GM12878 (cell line): Measurements from ENCODE around the gene TAF4. TPM values are rescaled to one million over a fixed set of nuclear protein-coding genes. Genes with fewer than 3 reads are reported as not detected.

Experiments used
- ATAC-seq: fragments of 200-7000 bp; cut with Tn5 transposase; 3 replicates; pipeline ENCODE4 v1.9.1; 2020; ENCODE audit warnings: mild to moderate bottlenecking, moderate library complexity
- BruUV-seq: library from RNA; stranded (reverse); fragments of 400-500 nt; replicated peaks from 2 replicates; lab custom pipeline; 2021; lab: Mats Ljungman, UMichigan
- CTCF ChIA-PET: fragments of 300-600 bp; sonication (Branson Sonifier 250); formaldehyde crosslinking; extraction: SDS; loops from one replicate; lab custom pipeline; 2021; ENCODE audit warnings: inconsistent platforms; lab: Yijun Ruan, JAX
- POLR2A ChIA-PET: fragments of 350-600 bp; formaldehyde crosslinking; extraction: SDS; loops from one replicate; lab custom pipeline; 2021; ENCODE audit warnings: inconsistent platforms; lab: Charles Lee
- RAD21 ChIA-PET: fragments of 300-600 bp; sonication (Branson Sonifier 250); formaldehyde crosslinking; loops from one replicate; lab custom pipeline; 2023; ENCODE audit warnings: antibody characterized with exemption; ENCODE audit not compliant: unreplicated experiment; lab: Charles Lee
- SMC1A ChIA-PET: fragments of 300-600 bp; sonication (Branson Sonifier 250); formaldehyde crosslinking; loops from one replicate; lab custom pipeline; 2023; ENCODE audit not compliant: unreplicated experiment, uncharacterized antibody; lab: Charles Lee
- DNase-seq: peaks from one replicate; pipeline ENCODE4 v3.0.0-alpha.2; 2011; ENCODE audit warnings: low read depth, low spot score
- FAIRE-seq: peaks from 3 replicates; lab custom pipeline; 2011; peaks lifted over from hg19 to GRCh38; lab: Jason Lieb, UNC
- H2AFZ ChIP-seq: 2 replicates; pipeline ENCODE4 v1.6.0; 2011; ENCODE audit warnings: low read depth, low read length, control low read depth; ENCODE audit not compliant: control insufficient read depth
- H3K27ac ChIP-seq: 2 replicates; pipeline ENCODE4 v1.5.1; 2011; ENCODE audit warnings: control low read depth; ENCODE audit not compliant: control insufficient read depth, insufficient read depth
- H3K27me3 ChIP-seq, 2 experiments: replicated peaks in 1 of 2; 2 replicates each; pipeline versions ENCODE4 v1.6.0 to v1.6.1; 2011; ENCODE audit warnings: low read length in 1 of 2; ENCODE audit not compliant: control insufficient read depth in 2 of 2, insufficient read depth in 2 of 2
- H3K36me3 ChIP-seq, 2 experiments: 2 replicates each; pipeline ENCODE4 v1.5.1; 2011; ENCODE audit warnings: low read length in 1 of 2; ENCODE audit not compliant: control insufficient read depth in 2 of 2, insufficient read depth in 2 of 2
- H3K4me1 ChIP-seq: 2 replicates; pipeline ENCODE4 v1.6.1; 2011; ENCODE audit warnings: mild to moderate bottlenecking, low read length, moderate library complexity, mixed read lengths; ENCODE audit not compliant: control insufficient read depth, insufficient read depth
- H3K4me2 ChIP-seq: 2 replicates; pipeline ENCODE4 v1.6.0; 2011; ENCODE audit warnings: control low read depth; ENCODE audit not compliant: control insufficient read depth, insufficient read depth
- H3K4me3 ChIP-seq: fragments of 200-600 bp; sonication (generic); 2 replicates; pipeline ENCODE4 v1.5.1; 2016
- H3K79me2 ChIP-seq: 2 replicates; pipeline ENCODE4 v1.6.0; 2011; ENCODE audit warnings: low read length; ENCODE audit not compliant: control insufficient read depth, insufficient read depth
- H3K9ac ChIP-seq: 2 replicates; pipeline ENCODE4 v1.8.0; 2011; ENCODE audit warnings: low read length, control low read depth, mixed read lengths; ENCODE audit not compliant: control insufficient read depth, insufficient read depth
- H3K9me3 ChIP-seq: replicated peaks from 3 replicates; pipeline ENCODE4 v1.5.1; 2011; ENCODE audit warnings: mild to moderate bottlenecking, low read length; ENCODE audit not compliant: control insufficient read depth, insufficient read depth
- H4K20me1 ChIP-seq: 2 replicates; pipeline ENCODE4 v1.6.0; 2011; ENCODE audit not compliant: control insufficient read depth, insufficient read depth
- ATF2 ChIP-seq: IDR thresholded peaks from 2 replicates; pipeline ENCODE4 v1.6.1; 2012; ENCODE audit warnings: low read length, inconsistent platforms
- BACH1 ChIP-seq: fragments of 450-650 bp; IDR thresholded peaks from 2 replicates; pipeline ENCODE4 v1.6.1; 2017; ENCODE audit warnings: mild to moderate bottlenecking, borderline replicate concordance
- BCL11A ChIP-seq: IDR thresholded peaks from 2 replicates; pipeline ENCODE4 v1.6.1; 2011; ENCODE audit warnings: low read depth, low read length
- BCL3 ChIP-seq: IDR thresholded peaks from 2 replicates; pipeline ENCODE4 v1.6.1; 2011; ENCODE audit warnings: borderline replicate concordance, low read depth, mild to moderate bottlenecking, moderate library complexity, low read length; ENCODE audit not compliant: insufficient read depth, poor library complexity, severe bottlenecking
- BRCA1 ChIP-seq: IDR thresholded peaks from 2 replicates; pipeline ENCODE4 v1.6.1; 2011; ENCODE audit warnings: low read depth, low read length, improper control_type of control experiment
- CHD4 ChIP-seq: fragments of 200-600 bp; sonication (generic); IDR thresholded peaks from 2 replicates; pipeline ENCODE4 v1.6.1; 2016; ENCODE audit warnings: mild to moderate bottlenecking
- DPF2 ChIP-seq: fragments of 450-650 bp; IDR thresholded peaks from 2 replicates; pipeline ENCODE4 v1.6.1; 2017; ENCODE audit warnings: mild to moderate bottlenecking
- EP300 ChIP-seq, 2 experiments: fragments of 150-350 bp in 1 of 2; IDR thresholded peaks; 2 replicates each; pipeline ENCODE4 v1.6.1; 2011 to 2012; ENCODE audit warnings: low read depth in 2 of 2, low read length in 2 of 2, borderline replicate concordance in 1 of 2, improper control_type of control experiment in 1 of 2, inconsistent platforms in 1 of 2; ENCODE audit not compliant: control insufficient read depth in 1 of 2
- FOS ChIP-seq: IDR thresholded peaks from 3 replicates; pipeline ENCODE4 v1.6.1; 2011; ENCODE audit warnings: borderline replicate concordance; ENCODE audit not compliant: insufficient read length; ENCODE audit errors: extremely low read depth
- IRF5 ChIP-seq: fragments of 450-650 bp; IDR thresholded peaks from 2 replicates; pipeline ENCODE4 v1.6.1; 2017; ENCODE audit warnings: borderline replicate concordance
- MEF2A ChIP-seq: IDR thresholded peaks from 2 replicates; pipeline ENCODE4 v1.6.1; 2011; ENCODE audit warnings: low read depth, mild to moderate bottlenecking, low read length, moderate library complexity; ENCODE audit not compliant: insufficient read depth
- NR2F1 ChIP-seq: fragments of 450-650 bp; conservative IDR thresholded peaks from 2 replicates; pipeline ENCODE4 v1.6.1; 2017; ENCODE audit warnings: mild to moderate bottlenecking
- RAD21 ChIP-seq: IDR thresholded peaks from 2 replicates; pipeline ENCODE4 v1.6.1; 2011; ENCODE audit warnings: mild to moderate bottlenecking, low read depth, low read length, moderate library complexity; ENCODE audit not compliant: insufficient read depth
- RFX5 ChIP-seq: IDR thresholded peaks from 2 replicates; pipeline ENCODE4 v1.6.1; 2011; ENCODE audit warnings: low read depth, low read length, improper control_type of control experiment
- SREBF1 ChIP-seq: IDR thresholded peaks from 2 replicates; pipeline ENCODE4 v1.6.1; 2012; ENCODE audit warnings: mild to moderate bottlenecking, low read length
- SREBF2 ChIP-seq: IDR thresholded peaks from 2 replicates; pipeline ENCODE4 v1.6.1; 2012; ENCODE audit warnings: mild to moderate bottlenecking, low read length
- SUZ12 ChIP-seq: fragments of 200-600 bp; sonication (generic); IDR thresholded peaks from one replicate; pipeline ENCODE4 v1.6.1; 2018; ENCODE audit warnings: antibody characterized with exemption, mild to moderate bottlenecking; ENCODE audit not compliant: unreplicated experiment
- WRNIP1 ChIP-seq: IDR thresholded peaks from 2 replicates; pipeline ENCODE4 v1.6.1; 2011; ENCODE audit warnings: low read depth, low read length, improper control_type of control experiment, borderline replicate concordance
- YBX1 ChIP-seq: fragments of 450-650 bp; IDR thresholded peaks from 2 replicates; pipeline ENCODE4 v1.6.1; 2016; ENCODE audit warnings: antibody characterized with exemption
- ZSCAN29 ChIP-seq: fragments of 450-650 bp; IDR thresholded peaks from 2 replicates; pipeline ENCODE4 v1.6.1; 2017; ENCODE audit warnings: mild to moderate bottlenecking, moderate library complexity
- WGBS: methylation state at CpG from one replicate; pipeline ENCODE4 v1.1.6; 2016; ENCODE audit warnings: low lambda C conversion rate; ENCODE audit not compliant: insufficient replicate concordance, insufficient coverage; ENCODE audit errors: missing lambda C conversion rate; 5-methylcytosine and 5-hydroxymethylcytosine counted together
- in situ Hi-C: fragments of 300-500 bp; cut with MboI; formaldehyde crosslinking; loops from 9 replicates; pipeline ENCODE4 v1.14.3; 2018; ENCODE audit warnings: mixed read lengths
- intact Hi-C: fragments of 100-400 bp; cut with micrococcal nuclease; formaldehyde crosslinking; loops from one replicate; pipeline ENCODE4 v1.14.2; 2022; ENCODE audit not compliant: unreplicated experiment
- polyA plus RNA-seq, 11 experiments: library from polyadenylated mRNA; depleted of rRNA in 4 of 11; unstranded in 6 of 11; stranded (reverse) in 5 of 11; fragments of >200 nt; fragmentation: Nextera tagmentation in 4 of 11; fragmentation: Illumina TruSeq in 1 of 11; extraction: Ambion mirVana in 4 of 11; extraction: Trizol in 1 of 11; gene quantifications; 1 replicate in 1 of 11; 2 replicates in 10 of 11; pipeline versions ENCODE4 v1.2.1 to v1.2.3, GENCODE V29; 2011 to 2016; ENCODE audit warnings: inconsistent platforms in 2 of 11, missing spikeins in 2 of 11, low read depth in 1 of 11
- total RNA-seq, 4 experiments: library from RNA; depleted of rRNA in 3 of 4; stranded (reverse); fragments of >200 nt in 3 of 4; fragmentation: Illumina TruSeq in 1 of 4; extraction: Trizol in 1 of 4; gene quantifications; 2 replicates each; pipeline versions ENCODE4 v1.2.1 to v1.2.3, GENCODE V29; 2013 to 2021

Gene TAF4
- total and polyA plus RNA-seq, 10 of the 15 experiments (the other 5 are each of a cell fraction or from before 2014, with no cell fraction given): 0.39 to 16.9 (median 3.4) TPM

GRCh38 chr20:61968932-61969331, 96.7 kb downstream of the TAF4 start:
- FAIRE-seq: no peak
- Histone ChIP-seq H3K4me2 (no peak overlapping the region), H3K9ac (no peak overlapping the region), H4K20me1 (no peaks in the 10 kb centered on the region), H3K27me3 (no peaks in the 10 kb centered on the region; a peak in 1 of 4 replicates), H3K4me3 (no peak overlapping the region), H2AFZ (no peak overlapping the region), H3K36me3 (peaks cover 4% of the 10 kb centered on the region in 2 experiments; a peak in 3 of 4 replicates)
- WGBS: 77% methylated on average over 11 of the region's 11 CpGs
- no TSS peak for BruUV-seq
- SMC1A ChIA-PET: no interaction called here
- POLR2A ChIA-PET: no interaction called here
- CTCF ChIA-PET: no interaction called here
- RAD21 ChIA-PET: no interaction called here
- intact Hi-C loops: no loop called here
- in situ Hi-C loops: loop anchor here (5.0 kb wide), 1 partner anchor 52 kb away; no protein-coding TSS in a partner anchor
- TF ChIP-seq BACH1 (no peak), SUZ12 (no peak), RFX5 (no peak), BCL3 (no peak), NR2F1 (no peak), WRNIP1 (no peak), ATF2 (no peak), EP300 (IDR thresholded peaks at IDR 0.05; ENCODE audit: borderline replicate concordance in 1 of 2, control insufficient read depth in 1 of 2, low read depth in 2 of 2, low read length in 2 of 2) (no peak), FOS (no peak), BRCA1 (no peak), BCL11A (no peak), RAD21 (no peak), CHD4 (no peak), IRF5 (no peak), DPF2 (no peak), SREBF1 (no peak), ZSCAN29 (no peak), YBX1 (no peak), MEF2A (no peak), SREBF2 (no peak)
- TF ChIP-seq, all 136 proteins: peak for 0
- Histone ChIP-seq H3K4me1 (no peaks in the 10 kb centered on the region), H3K79me2 (no peaks in the 10 kb centered on the region), H3K9me3 (no peaks in the 10 kb centered on the region), H3K27ac (no peak overlapping the region)
- no peak for DNase-seq
- no peak for ATAC-seq
